ENCODE measurements around the gene FAM120AOS. TPM values are rescaled to one million over a fixed set of nuclear protein-coding genes. Genes with fewer than 3 reads are reported as not detected.
A peak's percentile ranks its signal among the peaks of the same experiment; 100 is the strongest.

The FAM120AOS gene
- total and polyA plus RNA-seq, 2 of the 4 experiments (the other 2 are of a cell fraction): 22.7 to 24.7 TPM

- peaks cover 5% of the 10 kb centered on the region; the same call in 1 of the 2 replicates for H3K9me1 ChIP-seq (ENCODE audit: insufficient read depth, low read length)
- H3K14ac ChIP-seq (replicated peaks; ENCODE audit: low read depth, low read length): no peak overlapping the region
- H2BK5ac ChIP-seq (ENCODE audit: low read depth, low read length, poor library complexity, severe bottlenecking): no peak overlapping the region
- H3K56ac ChIP-seq (ENCODE audit: extremely low read depth, insufficient read depth, low read length): no peak overlapping the region
- peaks cover 15 to 52% of the 10 kb centered on the region in 2 experiments for H3K79me1 ChIP-seq (ENCODE audit: low read depth in 1 of 2, low read length in 2 of 2)
- no peaks in the 10 kb centered on the region for H3K9me3 ChIP-seq (ENCODE audit: control insufficient read depth, insufficient read depth, low read length)
- no peak overlapping the region for H2BK120ac ChIP-seq (ENCODE audit: low read depth, low read length)
- in situ Hi-C loops (cut with MboI; ENCODE audit: low sequenced_read_pairs) (no loop called here), intact Hi-C loops (cut with micrococcal nuclease) (no loop called here), dilution Hi-C loops (cut with HindIII; ENCODE audit: low sequenced_read_pairs, unreplicated experiment) (no loop called here)
- H4K91ac ChIP-seq (ENCODE audit: insufficient read depth, low read depth, low read length): no peak overlapping the region
- no peak overlapping the region; the same call in 1 of the 2 replicates for H3K9ac ChIP-seq (ENCODE audit: low read depth, low read length)
- no peak overlapping the region for H2BK15ac ChIP-seq (ENCODE audit: low read depth, low read length)
- H3K4ac ChIP-seq (ENCODE audit: low read depth, low read length): no peak overlapping the region
- H3K27me3 ChIP-seq (ENCODE audit: control insufficient read depth, insufficient read depth, low read length): no peaks in the 10 kb centered on the region
- BruUV-seq (replicated peaks): no TSS peak
- H3K23ac ChIP-seq (ENCODE audit: low read depth, low read length): no peak overlapping the region
- H2AK9ac ChIP-seq (replicated peaks; ENCODE audit: low read depth, low read length, poor library complexity): no peak overlapping the region
- no peak overlapping the region for H2AK5ac ChIP-seq (ENCODE audit: low read depth, low read length)
- no peak overlapping the region for H4K5ac ChIP-seq (ENCODE audit: low read depth, low read length)
- TF ChIP-seq MAFK (IDR thresholded peaks at IDR 0.05; ENCODE audit: low read depth, low read length) (no peak), RCOR1 (IDR thresholded peaks at IDR 0.05; ENCODE audit: insufficient replicate concordance, low read length) (no peak), NFE2L2 (IDR thresholded peaks at IDR 0.05; ENCODE audit: low read depth, low read length) (no peak), CEBPB (IDR thresholded peaks at IDR 0.05; ENCODE audit: low read depth, low read length) (no peak), SMC3 (IDR thresholded peaks at IDR 0.05; ENCODE audit: low read depth, low read length) (no peak), CTCF (conservative IDR thresholded peaks at IDR 0.05; ENCODE audit: low read depth, low read length) (no peak), FOS (IDR thresholded peaks at IDR 0.05; ENCODE audit: low read depth, low read length) (no peak), RFX5 (IDR thresholded peaks at IDR 0.05; ENCODE audit: low read depth, low read length) (no peak), CHD1 (IDR thresholded peaks at IDR 0.05; ENCODE audit: low read depth, low read length) (no peak)
- DNase-seq: peak; percentile 40
- no peak overlapping the region for H4K8ac ChIP-seq (ENCODE audit: low read depth in 2 of 2, low read length in 2 of 2)
- H3K18ac ChIP-seq (ENCODE audit: low read depth, low read length): no peak overlapping the region
- 33% methylated on average over 1 of the region's 3 CpGs; no CpG with 5 or more reads in 1 of the 2 experiments for WGBS, 2 experiments (ENCODE audit: extremely low coverage in 2 of 2, insufficient read length in 1 of 2)
- no peak overlapping the region for H3K27ac ChIP-seq (ENCODE audit: insufficient read depth, low read length)
- peaks cover 6% of the 10 kb centered on the region for H3K4me1 ChIP-seq (ENCODE audit: control insufficient read depth, insufficient read depth, low read length)
- ATAC-seq (ENCODE audit: low read depth): peak; percentile 72
- ChIA-PET CTCF (no interaction called here), POLR2A (ENCODE audit: unreplicated experiment) (no interaction called here)
- H3K36me3 ChIP-seq (ENCODE audit: control insufficient read depth, insufficient read depth, low read length): peaks cover 12% of the 10 kb centered on the region
- H2AFZ ChIP-seq (replicated peaks; ENCODE audit: low read length, poor library complexity): no peak overlapping the region
- no peak overlapping the region for H2BK20ac ChIP-seq (ENCODE audit: low read depth, low read length)
- peak overlapping the region; percentile 46 for H3K4me2 ChIP-seq (ENCODE audit: low read depth, low read length)
- no peak overlapping the region for H3K4me3 ChIP-seq (ENCODE audit: insufficient read depth, low read depth, low read length)
- H4K20me1 ChIP-seq (ENCODE audit: insufficient read depth, low read length): peaks cover 26% of the 10 kb centered on the region; the same call in 1 of the 2 replicates
Observed at GRCh38 chr9:93475856-93476255, 22.5 kb upstream of the FAM120AOS start.

Measured in IMR-90 (cell line).